Measurements from ENCODE around the gene KMT5C. TPM values are rescaled to one million over a fixed set of nuclear protein-coding genes. Genes with fewer than 3 reads are reported as not detected.
"Not testable (repeated sequence)": the region's sequence is repeated elsewhere in the genome, so short reads cannot be mapped to it uniquely, and the experiment has no call there.

The KMT5C gene
- total RNA-seq, 1 experiment from 2014 or later, result 8.9 TPM

DNA sequence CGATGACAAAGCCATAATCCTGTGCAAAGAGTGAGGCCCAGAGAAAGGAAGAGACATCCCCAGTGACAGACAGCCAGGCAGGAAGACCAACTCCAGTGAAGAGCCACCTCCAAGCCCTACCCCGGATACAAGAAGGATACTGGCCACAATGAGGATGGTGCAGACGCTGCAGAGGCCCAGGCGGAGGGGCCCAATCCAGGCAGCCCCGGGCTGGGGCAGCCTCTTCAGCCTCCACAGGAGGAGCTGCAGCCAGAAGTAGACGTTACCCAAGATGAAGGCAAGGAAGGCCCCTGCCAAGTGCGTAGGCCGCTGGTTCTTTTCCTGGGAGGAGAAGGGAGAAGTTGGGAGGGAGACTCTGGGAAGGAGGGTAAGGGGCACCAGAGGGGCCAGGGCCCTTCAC is 23.0 kb upstream of the KMT5C start:
- no peak for DNase-seq (ENCODE audit: low read depth)

DNA sequence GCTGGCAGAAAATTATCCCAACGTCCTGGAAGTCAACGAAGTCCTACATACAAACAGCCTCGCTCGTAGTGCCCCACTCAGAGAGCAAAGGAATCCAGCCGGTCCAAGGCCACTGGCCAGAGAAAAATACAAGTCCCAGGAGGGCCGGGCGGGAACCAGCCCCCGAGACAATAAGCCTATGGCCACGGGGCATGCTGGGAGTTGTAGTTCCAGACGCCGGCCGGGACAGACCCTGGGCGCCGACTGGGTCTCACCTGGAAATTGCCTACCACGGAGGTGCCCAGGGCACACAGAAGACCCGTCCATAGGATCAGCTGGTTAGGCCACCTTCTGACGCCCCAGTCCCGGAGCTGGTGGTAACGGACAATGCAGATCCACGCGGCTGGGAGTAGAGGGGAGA is 19.9 kb upstream of the KMT5C start:
- DNase-seq (ENCODE audit: low read depth), result peak; percentile 52

DNA sequence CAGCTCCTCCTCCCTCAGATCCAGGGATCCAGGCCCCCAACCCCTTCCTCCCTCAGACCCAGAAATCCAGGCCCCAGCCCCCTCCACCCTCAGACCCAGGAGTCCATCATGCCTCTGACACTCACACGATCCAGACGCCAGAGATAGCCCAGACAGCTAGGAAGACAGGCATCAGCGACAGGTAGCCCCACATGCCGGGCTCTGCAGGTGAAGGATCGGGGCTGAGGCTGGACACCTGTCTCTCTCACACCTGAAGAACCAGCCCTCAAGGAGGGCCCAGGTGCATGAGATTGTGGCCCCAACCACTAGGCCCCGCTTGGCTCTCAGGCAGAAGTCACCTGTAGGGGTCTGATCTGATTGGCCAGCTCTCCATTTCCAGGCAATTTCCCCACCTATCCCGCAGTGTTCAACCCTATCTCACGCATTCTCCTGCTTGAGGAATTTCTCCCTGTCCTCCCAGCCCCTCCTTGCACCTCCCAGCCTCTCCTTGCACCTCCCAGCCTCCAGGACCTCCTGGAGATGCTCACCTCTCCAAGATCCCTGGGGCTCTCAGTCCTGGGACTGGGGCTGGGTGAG is 18.7 kb upstream of the KMT5C start:
- DNase-seq (ENCODE audit: low read depth), result no peak

DNA sequence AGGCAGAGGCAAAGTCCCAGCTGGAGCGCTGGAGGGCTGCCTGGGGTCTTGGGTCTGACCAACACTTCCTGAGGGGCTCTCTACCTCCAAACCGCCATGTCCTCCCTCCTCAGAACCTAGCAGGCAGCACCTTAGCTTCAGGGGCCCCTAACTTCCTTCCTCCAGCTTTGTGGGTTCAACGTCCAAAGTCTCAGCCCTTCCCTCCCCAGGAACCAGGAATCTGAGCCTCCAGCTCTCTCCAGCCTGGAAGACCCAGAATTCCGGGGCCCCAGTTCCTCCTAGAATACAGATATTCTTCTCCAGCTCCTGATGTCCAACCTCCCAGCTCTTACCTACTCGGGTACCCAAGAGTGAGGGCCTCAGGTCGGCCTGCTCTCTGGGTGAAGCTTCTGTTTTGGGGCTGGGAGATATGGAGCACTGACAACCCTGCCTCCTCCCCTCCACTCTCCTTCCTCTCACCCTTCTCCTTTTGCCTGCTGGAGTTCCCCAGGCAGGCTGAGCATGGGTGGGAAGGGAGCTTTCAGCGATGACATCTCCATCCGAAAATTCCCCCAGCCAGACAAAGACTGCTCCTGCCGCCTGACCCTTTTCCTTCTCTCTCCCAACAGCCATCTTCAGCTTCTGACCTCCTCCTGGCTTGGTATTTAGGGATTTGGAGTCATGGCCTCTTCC is 18.1 kb upstream of the KMT5C start:
- DNase-seq (ENCODE audit: low read depth), result no peak

DNA sequence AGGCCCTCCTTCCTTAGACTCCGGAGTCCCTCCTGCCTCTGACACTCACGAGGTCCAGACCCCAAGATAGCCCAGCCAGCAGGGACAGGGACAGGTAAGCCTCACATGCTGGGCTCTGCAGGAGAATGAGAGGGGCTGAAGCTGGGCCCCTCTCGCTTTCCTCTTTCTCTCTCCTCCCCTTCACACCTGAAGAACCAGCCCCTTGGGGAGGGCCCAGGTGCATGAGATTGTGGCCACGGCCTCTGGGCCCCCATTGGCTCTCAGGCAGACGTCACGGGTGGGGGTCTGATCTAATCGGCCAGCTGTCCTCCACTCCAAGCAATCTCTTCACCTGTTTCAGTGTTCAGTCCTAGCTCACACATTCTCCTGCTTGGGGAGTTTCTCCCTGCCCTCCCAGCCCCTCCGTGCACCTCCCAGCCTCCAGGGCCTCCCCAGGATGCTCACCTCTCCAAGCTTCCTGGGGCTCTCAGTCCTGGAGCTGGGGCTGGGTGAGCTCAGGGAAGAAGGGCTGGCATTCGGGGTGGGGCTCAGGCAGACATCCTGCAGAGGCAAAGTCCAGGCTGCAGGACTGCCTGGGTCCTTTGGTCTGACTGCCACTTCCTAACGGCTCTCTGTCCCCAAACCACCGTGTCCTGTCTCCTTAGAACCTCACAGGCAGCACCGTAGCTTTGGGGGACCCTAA is 17.3 kb upstream of the KMT5C start:
- no peak for DNase-seq (ENCODE audit: low read depth)

DNA sequence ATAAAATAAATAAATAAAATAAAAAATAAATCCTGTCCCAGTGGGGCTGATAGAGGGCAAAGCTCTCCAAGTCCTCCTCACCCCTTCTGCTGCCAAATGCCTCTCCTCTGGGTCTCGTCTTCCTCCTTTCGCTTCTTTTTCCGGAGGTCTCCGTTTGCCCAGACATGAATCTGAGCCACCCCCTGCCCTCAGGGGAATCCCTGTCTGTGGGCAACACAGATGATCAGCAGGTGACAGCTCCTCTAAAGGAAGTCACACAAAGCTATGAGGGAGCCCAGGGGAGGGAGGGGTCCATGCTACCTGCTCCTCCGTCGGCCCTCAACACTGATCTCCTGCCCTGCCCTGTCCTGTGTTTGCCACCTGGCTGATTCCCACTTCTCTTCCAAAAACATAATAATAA is 15.0 kb upstream of the KMT5C start:
- DNase-seq (ENCODE audit: low read depth), result no peak

DNA sequence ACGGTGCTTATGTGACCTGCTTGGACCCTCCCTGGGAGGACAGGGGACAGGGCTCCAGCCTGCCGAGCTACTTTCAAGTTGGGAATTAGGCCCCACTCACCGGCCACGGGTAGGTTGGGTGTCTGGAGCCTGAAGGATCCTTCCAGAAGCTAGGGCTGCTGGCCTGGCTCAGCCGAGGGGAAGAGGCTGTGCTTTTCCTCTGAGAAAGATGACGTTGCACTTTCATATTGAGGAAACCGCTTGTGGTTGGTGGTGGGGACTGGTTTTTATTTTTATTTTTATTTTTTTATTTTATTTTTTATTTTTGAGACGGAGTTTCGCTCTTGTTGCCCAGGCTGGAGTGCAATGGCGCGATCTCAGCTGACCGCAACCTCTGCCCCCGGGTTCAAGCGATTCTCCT is 14.5 kb upstream of the KMT5C start, which contains the start of gene TMEM150B:
TSS of gene TMEM150B (minus strand) at position 170 of the 400 bp plus-strand sequence. CDS start 4,305 bp downstream, outside the sequence.
- DNase-seq (ENCODE audit: low read depth), result no peak

DNA sequence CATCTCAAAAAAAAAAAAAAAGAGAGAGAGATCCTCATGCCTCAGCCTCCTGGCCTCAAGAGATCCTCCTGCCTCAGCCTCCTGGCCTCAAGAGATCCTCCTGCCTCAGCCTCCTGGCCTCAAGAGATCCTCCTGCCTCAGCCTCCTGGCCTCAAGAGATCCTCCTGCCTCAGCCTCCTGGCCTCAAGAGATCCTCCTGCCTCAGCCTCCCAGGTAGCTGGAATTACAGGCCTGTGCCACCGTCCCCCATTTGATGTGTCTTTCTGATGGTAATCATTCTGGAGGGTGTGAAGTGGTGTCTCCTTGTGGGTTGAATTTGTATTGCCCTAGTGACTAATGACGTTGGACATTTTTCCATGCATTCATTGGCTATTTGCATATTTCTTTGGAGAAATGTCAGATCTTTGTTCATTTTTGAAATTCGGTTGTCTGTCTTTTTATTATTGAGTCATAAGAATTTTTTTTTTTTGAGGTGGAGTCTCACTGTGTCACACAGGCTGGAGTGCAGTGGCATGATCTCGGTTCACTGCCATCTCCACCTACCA is 10.8 kb upstream of the KMT5C start:
- not testable (repeated sequence) for DNase-seq (ENCODE audit: low read depth)

DNA sequence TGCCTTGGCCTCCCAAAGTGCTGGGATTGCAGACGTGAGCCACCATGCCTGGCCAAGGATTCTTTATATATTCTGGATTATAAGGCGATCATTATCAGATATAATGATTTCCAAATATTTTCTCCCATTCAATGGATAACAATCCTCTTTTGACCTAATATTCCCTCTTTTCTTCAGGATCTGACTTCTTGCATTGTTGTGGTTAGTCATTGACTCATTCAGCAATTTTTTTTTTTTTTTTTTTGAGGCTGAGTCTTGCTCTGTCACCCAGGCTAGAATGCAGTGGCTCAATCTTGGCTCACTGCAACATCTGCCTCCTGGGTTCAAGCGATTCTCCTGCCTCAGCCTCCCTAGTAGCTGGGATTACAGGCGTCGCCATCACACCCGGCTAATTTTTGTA is 9.9 kb upstream of the KMT5C start:
- not testable (repeated sequence) for DNase-seq (ENCODE audit: low read depth)

DNA sequence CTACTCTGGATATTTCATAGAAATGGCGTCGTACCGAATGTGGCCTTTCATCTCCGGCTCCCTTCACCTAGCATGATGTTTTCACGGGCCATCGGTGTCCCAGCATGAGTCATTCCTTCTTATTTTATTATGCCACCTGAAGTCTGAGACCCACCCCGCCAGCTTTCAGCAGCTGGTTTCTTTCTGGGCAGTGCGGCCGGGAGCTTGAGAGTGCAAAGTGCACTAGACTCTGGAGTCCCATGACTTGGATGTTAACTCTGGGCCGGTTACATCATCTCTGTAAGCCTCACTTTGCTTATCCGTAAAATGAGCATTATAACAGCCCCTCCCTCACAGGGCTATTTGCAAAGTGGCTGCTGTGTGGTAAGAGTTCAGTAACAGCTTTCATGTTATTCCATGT is 5.8 kb upstream of the KMT5C start:
- no peak for DNase-seq (ENCODE audit: low read depth)

DNA sequence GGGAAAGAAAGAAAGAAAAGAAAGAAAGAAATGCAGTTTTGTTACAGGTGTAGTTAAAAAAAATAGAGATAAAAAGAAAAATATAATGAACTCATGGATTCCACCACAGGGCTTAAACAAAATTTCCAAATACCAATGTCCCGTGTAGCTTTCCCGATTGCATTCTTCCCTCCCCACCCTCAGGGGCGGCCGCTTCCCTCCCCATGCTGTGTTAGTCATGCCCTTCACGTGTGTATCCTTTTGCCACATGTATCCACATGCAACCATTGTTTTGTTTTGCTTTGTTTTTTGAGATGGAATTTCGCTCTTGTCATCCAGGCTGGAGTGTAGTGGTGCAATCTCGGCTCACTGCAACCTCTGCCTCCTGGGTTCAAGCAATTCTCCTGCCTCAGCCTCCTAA is 3.6 kb upstream of the KMT5C start:
- DNase-seq (ENCODE audit: low read depth), result peak; percentile 52

DNA sequence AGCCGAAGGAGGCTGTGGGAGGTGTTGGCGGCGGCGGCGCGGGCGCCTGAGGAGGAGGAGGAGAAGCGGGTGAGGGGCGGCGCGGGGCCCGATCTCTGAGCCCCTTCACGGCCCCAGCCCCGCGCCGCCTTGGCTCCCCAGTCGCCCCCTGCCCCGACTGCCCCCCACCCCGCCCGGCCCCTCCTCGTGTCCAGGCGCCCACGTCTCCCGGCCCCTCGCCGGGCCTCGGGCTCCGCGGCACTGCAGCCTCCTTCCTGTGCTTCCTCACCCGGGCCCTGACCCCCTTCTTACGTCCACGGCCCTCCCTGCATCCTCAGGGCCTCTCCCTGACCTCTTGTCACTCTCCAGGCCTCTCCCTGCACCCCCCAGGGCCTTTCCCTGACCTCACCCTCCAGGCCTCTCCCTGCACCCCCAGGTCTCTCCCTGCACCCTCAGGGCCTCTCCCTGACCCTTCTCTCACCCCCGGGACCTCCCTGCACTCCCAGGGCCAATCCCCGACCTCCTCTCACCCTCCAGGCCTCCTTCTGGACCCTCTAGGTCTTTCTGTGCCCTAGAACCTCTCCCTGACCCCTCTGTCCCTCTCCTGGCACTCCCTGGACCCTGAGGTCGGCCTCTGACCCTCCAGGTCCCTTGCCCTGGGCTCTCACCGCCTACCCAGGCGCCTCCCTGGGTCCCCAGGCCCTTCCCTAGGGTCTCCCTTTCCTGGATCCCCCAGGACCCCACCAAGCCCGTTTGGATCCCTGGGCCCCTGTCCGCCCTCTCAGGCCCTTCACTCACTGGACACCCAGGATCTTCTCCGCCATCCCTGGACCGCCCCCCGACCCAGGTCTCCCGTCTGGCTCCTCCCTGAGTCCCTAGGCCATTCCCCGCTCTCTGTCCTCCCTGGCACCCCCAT is 460 bp downstream of the KMT5C start:
- DNase-seq (ENCODE audit: low read depth), result no peak

DNA sequence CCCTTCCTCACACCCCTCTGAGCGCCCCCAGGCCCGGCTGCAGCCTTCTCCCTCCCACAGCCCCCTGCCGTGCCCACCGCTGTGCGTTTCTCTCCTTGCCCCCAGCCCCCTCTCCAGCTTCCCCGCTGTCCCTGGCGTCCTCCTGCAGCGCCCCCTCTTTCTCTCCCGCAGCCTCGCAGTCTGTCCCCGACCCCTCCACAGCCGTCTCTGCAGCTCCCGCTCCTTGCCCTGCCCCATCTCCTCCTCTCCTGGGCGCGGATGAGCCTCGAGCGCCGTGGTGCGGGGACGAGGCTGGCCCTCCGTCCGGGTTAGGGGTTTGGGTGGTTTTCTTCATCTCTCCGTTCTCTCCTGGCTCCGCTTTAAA is 1.1 kb downstream of the KMT5C start:
- DNase-seq (ENCODE audit: low read depth), result peak; percentile 39

DNA sequence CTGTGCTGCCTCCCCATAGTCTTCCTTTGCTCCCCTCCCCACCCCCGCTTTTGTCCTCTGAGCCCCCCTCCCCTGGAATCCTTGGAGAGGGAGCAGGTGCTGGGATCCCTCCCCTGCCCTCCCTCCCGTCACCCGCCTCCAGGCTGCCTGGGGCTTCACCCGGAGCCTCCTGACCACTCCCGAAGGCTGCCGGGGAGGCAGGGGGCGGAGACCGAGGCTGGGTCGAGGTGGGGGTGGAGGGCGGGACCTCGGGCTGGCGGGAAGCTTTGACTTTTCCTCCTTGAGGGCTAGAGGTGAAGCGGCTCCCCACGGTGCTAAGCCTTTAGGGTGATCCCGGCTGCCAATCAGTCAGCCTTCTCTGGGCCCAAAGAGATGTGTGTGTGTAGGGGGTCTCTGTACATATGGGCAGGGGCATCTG is 1.5 kb downstream of the KMT5C start:
- peak; percentile 72 for DNase-seq (ENCODE audit: low read depth)

DNA sequence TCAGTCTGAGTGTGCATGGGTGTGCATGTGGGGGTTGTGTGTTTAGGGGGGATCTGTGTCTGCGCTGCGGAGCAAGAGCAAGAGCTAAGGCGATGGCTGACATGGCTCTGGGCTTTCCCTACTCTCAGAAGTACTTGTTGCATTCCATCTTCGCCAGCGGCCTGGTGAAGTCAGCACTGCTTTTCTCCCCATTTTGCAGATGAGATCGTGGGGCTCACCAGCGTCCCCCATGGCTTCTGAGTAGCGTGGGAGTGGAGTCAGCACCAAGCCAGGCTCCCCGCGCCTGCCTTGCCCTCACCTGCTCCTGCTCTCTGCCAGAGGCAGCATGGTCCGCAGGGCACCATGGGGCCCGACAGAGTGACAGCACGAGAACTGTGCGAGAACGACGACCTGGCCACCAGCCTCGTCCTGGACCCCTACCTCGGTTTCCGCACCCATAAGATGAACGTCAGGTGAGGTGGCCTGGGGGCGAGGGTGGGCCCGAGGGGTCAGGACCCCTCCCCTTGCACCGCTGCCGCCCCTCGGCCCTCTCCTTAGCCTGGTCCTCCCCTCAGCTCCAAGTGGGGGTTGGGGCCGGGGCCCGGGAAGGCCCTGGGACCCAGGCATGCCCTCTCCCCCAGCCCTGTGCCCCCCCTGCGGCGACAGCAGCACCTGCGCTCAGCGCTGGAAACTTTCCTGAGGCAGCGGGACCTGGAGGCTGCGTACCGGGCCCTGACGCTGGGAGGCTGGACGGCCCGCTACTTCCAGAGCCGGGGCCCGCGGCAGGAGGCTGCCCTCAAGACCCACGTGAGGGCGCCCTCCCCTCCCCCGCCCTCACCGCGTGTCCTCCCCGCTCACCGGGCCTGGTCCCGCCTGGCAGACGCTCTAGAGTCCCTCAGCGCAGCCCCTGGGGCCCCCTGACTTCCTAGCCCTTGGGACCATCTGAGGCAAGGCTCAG is 2.2 kb downstream of the KMT5C start:
- no peak for DNase-seq (ENCODE audit: low read depth)

DNA sequence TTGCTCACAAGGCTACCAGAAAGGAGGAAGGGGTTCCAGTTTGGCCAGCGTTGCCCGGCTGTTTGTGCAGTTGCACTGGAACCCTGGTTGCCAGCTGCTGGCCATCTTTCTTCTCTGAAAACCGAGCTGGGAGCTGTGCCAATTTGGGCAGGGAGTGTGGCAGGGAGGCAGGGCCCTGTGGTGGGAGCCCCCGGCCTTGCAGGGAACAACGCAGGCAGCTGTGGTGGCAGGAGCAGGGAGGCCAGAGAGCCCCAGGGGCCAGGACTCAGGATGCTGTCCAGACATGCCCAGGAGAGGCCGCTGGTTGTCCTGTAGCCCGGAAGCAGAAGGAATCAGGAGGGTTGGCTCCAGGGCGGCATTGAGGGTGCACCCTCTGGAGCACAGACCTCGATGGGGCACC is 4.8 kb downstream of the KMT5C start:
- no peak for DNase-seq (ENCODE audit: low read depth)

DNA sequence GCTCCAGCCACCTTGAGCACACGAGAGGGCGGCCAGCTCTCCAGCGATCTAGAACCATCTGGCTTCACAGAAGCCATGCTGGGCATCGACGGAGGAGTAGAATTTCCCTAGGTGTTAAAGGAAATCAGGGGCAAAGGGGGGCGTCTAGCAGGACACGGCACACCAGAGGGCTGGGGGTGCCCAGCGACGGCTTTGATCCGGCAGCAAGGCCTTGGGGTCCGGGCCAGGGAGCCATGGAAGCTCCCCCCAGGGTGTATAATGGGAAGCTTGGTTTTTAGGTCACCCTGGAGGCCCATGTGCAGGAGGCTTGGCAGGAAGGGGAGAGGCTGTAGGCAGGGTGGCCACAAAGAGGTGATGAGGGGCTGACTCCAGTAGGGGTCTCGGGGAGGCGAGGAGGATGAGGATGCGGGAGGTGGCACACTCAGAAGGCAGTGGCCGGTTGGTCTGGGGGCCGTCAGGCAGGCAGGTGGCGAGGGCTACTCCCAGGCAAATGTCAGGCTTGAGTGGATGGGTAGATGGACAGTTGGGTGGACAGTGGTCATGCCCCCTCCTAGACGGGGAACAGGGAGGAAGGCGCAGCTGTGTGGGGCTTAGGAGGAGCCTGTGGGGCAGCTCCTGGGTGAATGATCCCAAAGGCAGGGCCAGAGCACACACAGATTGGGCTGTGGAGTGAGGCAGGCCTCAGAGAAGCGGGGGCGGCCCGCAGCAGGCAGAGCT is 5.6 kb downstream of the KMT5C start:
- no peak for DNase-seq (ENCODE audit: low read depth)

DNA sequence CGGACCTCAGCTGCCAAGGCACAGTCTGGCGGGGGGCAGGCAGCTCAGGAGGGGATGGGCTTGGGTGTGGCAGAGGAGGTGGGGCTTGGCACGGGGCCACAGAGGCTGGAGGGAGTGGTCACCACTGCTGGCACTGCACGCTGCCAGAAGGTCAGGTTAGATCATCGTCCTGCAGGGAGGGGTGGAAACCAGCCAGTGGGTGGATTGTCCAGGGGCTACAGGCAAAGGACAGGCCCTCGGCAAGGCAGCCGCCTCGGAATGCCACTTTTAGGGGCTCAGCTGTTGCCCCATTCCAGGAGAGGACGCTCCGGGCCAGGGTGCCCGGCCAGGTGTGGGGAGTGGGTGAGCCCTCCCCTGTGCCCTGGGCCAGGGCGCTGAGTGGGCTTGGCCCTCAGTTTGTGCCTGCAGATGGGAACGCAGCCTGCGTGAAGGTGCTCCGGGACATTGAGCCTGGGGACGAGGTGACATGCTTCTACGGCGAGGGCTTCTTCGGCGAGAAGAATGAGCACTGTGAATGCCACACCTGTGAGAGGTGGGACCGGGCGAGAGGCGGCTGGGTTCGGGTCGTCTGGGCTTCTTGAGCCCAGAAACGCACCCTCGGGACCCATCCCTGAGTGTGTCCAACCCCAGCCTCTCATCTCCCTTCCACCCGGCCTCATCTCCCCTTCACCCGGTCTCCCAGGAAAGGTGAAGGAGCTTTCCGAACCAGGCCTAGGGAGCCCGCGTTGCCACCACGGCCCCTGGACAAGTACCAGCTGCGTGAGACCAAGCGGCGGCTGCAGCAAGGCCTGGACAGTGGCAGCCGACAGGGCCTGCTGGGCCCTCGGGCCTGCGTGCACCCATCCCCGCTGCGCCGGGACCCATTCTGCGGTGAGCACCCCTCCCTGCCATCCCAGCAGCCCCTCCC is 6.4 kb downstream of the KMT5C start:
- peak; percentile 54 for DNase-seq (ENCODE audit: low read depth)

All from Daoy (cell line).